ENCODE measurements around the gene EPC1. TPM values are rescaled to one million over a fixed set of nuclear protein-coding genes. Genes with fewer than 3 reads are reported as not detected.

The EPC1 gene
- polyA plus RNA-seq, 2 of the 4 experiments (the other 2 are of a cell fraction): 14.7 to 47.2 TPM

Small RNA genes within 50 kb of the gene (small RNA-seq; reads per million reads assigned to genes)
- gene RNU6-1244P: 0 reads per million in 6 experiments

Other genes starting within 250 kb of the EPC1 start
- 2.7 and 2.9 TPM in 2 replicates for gene CCDC7, start 99.0 kb upstream of the EPC1 start, polyA plus RNA-seq (2011; rRNA removed)
- gene CCDC7, start 99.0 kb upstream of the EPC1 start, polyA plus RNA-seq (2017; fragmentation: RNase III; extraction: RNeasy Plus Mini Kit Qiagen cat#74134 plus additional on column Dnase treatment): 1.2 to 1.6 TPM (median 1.3 TPM) in 3 replicates

Data from A549 (cell line).